Myocyte (in vitro differentiated cells): ENCODE data around the gene PGA5. TPM values are rescaled to one million over a fixed set of nuclear protein-coding genes. Genes with fewer than 3 reads are reported as not detected.
"Not testable (repeated sequence)": the region's sequence is repeated elsewhere in the genome, so short reads cannot be mapped to it uniquely, and the experiment has no call there.

Experiments used
- DNase-seq: peaks from one replicate; pipeline ENCODE4 v3.0.0-alpha.2; 2012; ENCODE audit warnings: low read depth
- total RNA-seq: library from RNA; depleted of rRNA; stranded (reverse); fragments of >200 nt; gene quantifications from 2 replicates; pipeline ENCODE4 v1.2.3, GENCODE V29; 2014

Gene PGA5
- total RNA-seq, 1 donor from 2014 or later: 18.1 TPM

- DNase-seq: not testable (repeated sequence)
These were observed 14.4 kb upstream of the PGA5 start for GRCh38 chr11:61226457-61227137.

GRCh38 chr11:61229458-61229857 is 11.5 kb upstream of the PGA5 start:
- DNase-seq: not testable (repeated sequence)

GRCh38 chr11:61231033-61231432 is 9.9 kb upstream of the PGA5 start:
- not testable (repeated sequence) for DNase-seq

GRCh38 chr11:61231585-61231984 is 9.4 kb upstream of the PGA5 start:
- not testable (repeated sequence) for DNase-seq

GRCh38 chr11:61232548-61233145 is 8.3 kb upstream of the PGA5 start:
- DNase-seq: not testable (repeated sequence)

- DNase-seq: not testable (repeated sequence)
These were observed 3.8 kb upstream of the PGA5 start for GRCh38 chr11:61237130-61237529.

- DNase-seq: peak; percentile 26
These were observed 687 bp upstream of the PGA5 start for GRCh38 chr11:61240288-61240687.

GRCh38 chr11:61241526-61241925 is 551 bp downstream of the PGA5 start:
- not testable (repeated sequence) for DNase-seq

GRCh38 chr11:61245284-61245964 is 4.4 kb downstream of the PGA5 start:
- DNase-seq: not testable (repeated sequence)

GRCh38 chr11:61248071-61248470 is 7.1 kb downstream of the PGA5 start:
- DNase-seq: not testable (repeated sequence)

- DNase-seq: not testable (repeated sequence)
These were observed 8.2 kb downstream of the PGA5 start for GRCh38 chr11:61249201-61249600.

- DNase-seq: peak; percentile 76
These were observed 10.1 kb downstream of the PGA5 start for GRCh38 chr11:61250796-61251765.

GRCh38 chr11:61252332-61252731 is 11.4 kb downstream of the PGA5 start:
- not testable (repeated sequence) for DNase-seq

GRCh38 chr11:61254403-61255025 is 13.5 kb downstream of the PGA5 start:
- peak; percentile 61 for DNase-seq

- no peak for DNase-seq
These were observed 15.9 kb downstream of the PGA5 start for GRCh38 chr11:61256710-61257482.

- no peak for DNase-seq
These were observed 17.6 kb downstream of the PGA5 start for GRCh38 chr11:61258546-61258945.

- DNase-seq: no peak
These were observed 18.4 kb downstream of the PGA5 start for GRCh38 chr11:61259363-61259762.

GRCh38 chr11:61264371-61264770 is 23.4 kb downstream of the PGA5 start:
- DNase-seq: no peak

GRCh38 chr11:61264795-61265194 is 23.8 kb downstream of the PGA5 start:
- no peak for DNase-seq

- no peak for DNase-seq
These were observed 24.4 kb downstream of the PGA5 start for GRCh38 chr11:61265357-61265756.
